DLD1 (cell line): Measurements from ENCODE around the gene L3MBTL4.

Experiments
- in situ Hi-C: cut with HindIII; loops from 2 replicates; pipeline ENCODE4 v1.10.0; 2017; ENCODE audit warnings: low sequenced_read_pairs

Gene L3MBTL4

GRCh38 chr18:6001867-6002266, 412.8 kb downstream of the L3MBTL4 start:
- in situ Hi-C loops: no loop called here

GRCh38 chr18:5998907-5999306, 415.8 kb downstream of the L3MBTL4 start:
- in situ Hi-C loops: no loop called here

GRCh38 chr18:5998166-5998881, 416.4 kb downstream of the L3MBTL4 start:
- in situ Hi-C loops: no loop called here

- in situ Hi-C loops: no loop called here
Measured at GRCh38 chr18:5997361-5997760, 417.4 kb downstream of the L3MBTL4 start.

- in situ Hi-C loops: no loop called here
Measured at GRCh38 chr18:5995626-5996025, 419.1 kb downstream of the L3MBTL4 start.

- in situ Hi-C loops: no loop called here
Measured at GRCh38 chr18:5993938-5994337, 420.8 kb downstream of the L3MBTL4 start.

- in situ Hi-C loops: no loop called here
Measured at GRCh38 chr18:5992381-5992780, 422.3 kb downstream of the L3MBTL4 start.

GRCh38 chr18:5987249-5987648, 427.5 kb downstream of the L3MBTL4 start:
- in situ Hi-C loops: no loop called here

GRCh38 chr18:5986257-5986931, 428.3 kb downstream of the L3MBTL4 start:
- in situ Hi-C loops: no loop called here

GRCh38 chr18:5984245-5984644, 430.5 kb downstream of the L3MBTL4 start:
- in situ Hi-C loops: no loop called here

- in situ Hi-C loops: no loop called here
Measured at GRCh38 chr18:5983488-5983887, 431.2 kb downstream of the L3MBTL4 start.

GRCh38 chr18:5982332-5982731, 432.4 kb downstream of the L3MBTL4 start:
- in situ Hi-C loops: no loop called here

- in situ Hi-C loops: no loop called here
Measured at GRCh38 chr18:5980721-5981120, 434.0 kb downstream of the L3MBTL4 start.

GRCh38 chr18:5979971-5980457, 434.7 kb downstream of the L3MBTL4 start:
- in situ Hi-C loops: no loop called here

GRCh38 chr18:5979176-5979888, 435.4 kb downstream of the L3MBTL4 start:
- in situ Hi-C loops: no loop called here

GRCh38 chr18:5977022-5977421, 437.7 kb downstream of the L3MBTL4 start:
- in situ Hi-C loops: no loop called here

- in situ Hi-C loops: no loop called here
Measured at GRCh38 chr18:5975111-5976002, 439.4 kb downstream of the L3MBTL4 start.

- in situ Hi-C loops: no loop called here
Measured at GRCh38 chr18:5974696-5975095, 440.0 kb downstream of the L3MBTL4 start.

- in situ Hi-C loops: no loop called here
Measured at GRCh38 chr18:5973099-5973498, 441.6 kb downstream of the L3MBTL4 start.

GRCh38 chr18:5972298-5972697, 442.4 kb downstream of the L3MBTL4 start:
- in situ Hi-C loops: no loop called here

- in situ Hi-C loops: no loop called here
Measured at GRCh38 chr18:5969989-5970403, 444.7 kb downstream of the L3MBTL4 start.
